Cardiac septum (tissue), 1 donor: ENCODE results near the gene PCNX2. TPM values are rescaled to one million over a fixed set of nuclear protein-coding genes. Genes with fewer than 3 reads are reported as not detected.
"Not testable (repeated sequence)": the region's sequence is repeated elsewhere in the genome, so short reads cannot be mapped to it uniquely, and the experiment has no call there.

Experiments used
- DNase-seq: peaks from one replicate; pipeline ENCODE4 v3.0.0-alpha.2; 2020; ENCODE audit warnings: low spot score
- intact Hi-C: fragments of 100-400 bp; cut with DNase I; formaldehyde crosslinking; loops from one replicate; pipeline ENCODE4 v1.14.0; 2022
- total RNA-seq: library from RNA; stranded (reverse); fragmentation: NEBNext Ultra II Directional; extraction: Animal tissue kit (Norgen Biotek cat#: 25700); gene quantifications from one replicate; pipeline ENCODE4 v1.2.1, GENCODE V29; 2021
- donor health status: DM: no; HTN: no; CAD: no.

Gene PCNX2
- total RNA-seq, 1 donor from 2014 or later, result 4.2 TPM

GRCh38 chr1:233005703-233006102, 289.8 kb downstream of the PCNX2 start:
- no peak for DNase-seq
- intact Hi-C loops, result no loop called here

GRCh38 chr1:233005156-233005555, 290.4 kb downstream of the PCNX2 start:
- DNase-seq, result no peak

GRCh38 chr1:233004451-233004850, 291.1 kb downstream of the PCNX2 start:
- DNase-seq, result no peak

More at GRCh38 chr1:233005156-233005555, 290.4 kb downstream of the PCNX2 start:
- intact Hi-C loops, result no loop called here

GRCh38 chr1:233003638-233004037, 291.9 kb downstream of the PCNX2 start:
- intact Hi-C loops, DNase-seq: not testable (repeated sequence)

More at GRCh38 chr1:233004451-233004850, 291.1 kb downstream of the PCNX2 start:
- intact Hi-C loops, result no loop called here

GRCh38 chr1:232999956-233000625, 295.4 kb downstream of the PCNX2 start:
- no peak for DNase-seq
- intact Hi-C loops, result no loop called here

- intact Hi-C loops, result no loop called here
Measured at GRCh38 chr1:232998646-232999045, 296.9 kb downstream of the PCNX2 start.

GRCh38 chr1:232998138-232998537, 297.4 kb downstream of the PCNX2 start:
- DNase-seq, result no peak
- intact Hi-C loops, result no loop called here

More at GRCh38 chr1:232998646-232999045, 296.9 kb downstream of the PCNX2 start:
- no peak for DNase-seq

GRCh38 chr1:232996143-232996542, 299.4 kb downstream of the PCNX2 start:
- no peak for DNase-seq
- intact Hi-C loops, result no loop called here

- intact Hi-C loops, result no loop called here
- no peak for DNase-seq
Measured at GRCh38 chr1:232995189-232995588, 300.3 kb downstream of the PCNX2 start.

- DNase-seq, result no peak
- intact Hi-C loops, result no loop called here
Measured at GRCh38 chr1:232993555-232993954, 302.0 kb downstream of the PCNX2 start.

- no peak for DNase-seq
Measured at GRCh38 chr1:232992227-232992626, 303.3 kb downstream of the PCNX2 start.

GRCh38 chr1:232991238-232991637, 304.3 kb downstream of the PCNX2 start:
- intact Hi-C loops, result no loop called here
- DNase-seq, result no peak

More at GRCh38 chr1:232992227-232992626, 303.3 kb downstream of the PCNX2 start:
- intact Hi-C loops, result no loop called here

GRCh38 chr1:232990176-232991128, 305.1 kb downstream of the PCNX2 start:
- DNase-seq, result no peak
- intact Hi-C loops, result no loop called here

GRCh38 chr1:232988572-232989040, 306.9 kb downstream of the PCNX2 start:
- DNase-seq, result no peak
- intact Hi-C loops, result no loop called here

GRCh38 chr1:232987774-232988140, 307.8 kb downstream of the PCNX2 start:
- intact Hi-C loops, result no loop called here
- DNase-seq, result no peak

GRCh38 chr1:232987046-232987773, 308.3 kb downstream of the PCNX2 start:
- intact Hi-C loops, result no loop called here

GRCh38 chr1:232986527-232986922, 309.0 kb downstream of the PCNX2 start:
- intact Hi-C loops, result no loop called here
- no peak for DNase-seq

More at GRCh38 chr1:232987046-232987773, 308.3 kb downstream of the PCNX2 start:
- no peak for DNase-seq

GRCh38 chr1:232985882-232986526, 309.5 kb downstream of the PCNX2 start:
- no peak for DNase-seq
- intact Hi-C loops, result no loop called here
